DND-41 (cell line): ENCODE results near the gene FAM187B.

Experiments used
- ATAC-seq: fragments of 200-7000 bp; cut with Tn5 transposase; 3 replicates; pipeline ENCODE4 v1.9.1; 2021; ENCODE audit warnings: low read depth; ENCODE audit not compliant: insufficient read depth
- DNase-seq: peaks from one replicate; pipeline ENCODE4 v3.0.0-alpha.2; 2020
- H2AFZ ChIP-seq: 2 replicates; pipeline ENCODE4 v1.6.0; 2012; ENCODE audit warnings: low read depth, low read length
- H3K27ac ChIP-seq: 2 replicates; pipeline ENCODE4 v1.5.1; 2012; ENCODE audit warnings: low read length, inconsistent platforms
- H3K27me3 ChIP-seq: fragments of 200-600 bp; sonication (generic); 2 replicates; pipeline ENCODE4 v1.6.0; 2012; ENCODE audit warnings: low read length, mild to moderate bottlenecking, inconsistent platforms; ENCODE audit not compliant: insufficient read depth, poor library complexity
- H3K36me3 ChIP-seq: 2 replicates; pipeline ENCODE4 v1.5.1; 2012; ENCODE audit warnings: low read length, inconsistent platforms; ENCODE audit not compliant: insufficient read depth
- H3K4me1 ChIP-seq: 2 replicates; pipeline ENCODE4 v1.5.1; 2012; ENCODE audit warnings: mild to moderate bottlenecking, low read length; ENCODE audit not compliant: insufficient read depth
- H3K4me2 ChIP-seq: 2 replicates; pipeline ENCODE4 v1.6.0; 2012; ENCODE audit warnings: mild to moderate bottlenecking, moderate library complexity, low read length, inconsistent platforms; ENCODE audit not compliant: insufficient read depth
- H3K4me3 ChIP-seq, 2 experiments: fragments of 200-600 bp in 1 of 2; shearing (Covaris generic) in 1 of 2; 2 replicates each; pipeline ENCODE4 v1.5.1; 2012 to 2016; ENCODE audit warnings: inconsistent platforms in 2 of 2, low read length in 2 of 2, mild to moderate bottlenecking in 2 of 2, low read depth in 1 of 2, moderate library complexity in 1 of 2
- H3K79me2 ChIP-seq: 2 replicates; pipeline ENCODE4 v1.6.0; 2012; ENCODE audit warnings: low read length, inconsistent platforms; ENCODE audit not compliant: insufficient read depth
- H3K9ac ChIP-seq: 2 replicates; pipeline ENCODE4 v1.6.0; 2012; ENCODE audit warnings: low read depth, mild to moderate bottlenecking, inconsistent platforms, low read length, moderate library complexity
- H3K9me3 ChIP-seq: 2 replicates; pipeline ENCODE4 v1.5.1; 2012; ENCODE audit warnings: low read length, moderate library complexity, mild to moderate bottlenecking, inconsistent platforms; ENCODE audit not compliant: insufficient read depth, severe bottlenecking
- H4K20me1 ChIP-seq: 2 replicates; pipeline ENCODE4 v1.6.0; 2012; ENCODE audit warnings: low read length; ENCODE audit not compliant: insufficient read depth
- CTCF ChIP-seq: IDR thresholded peaks from 2 replicates; pipeline ENCODE4 v1.5.1; 2012; ENCODE audit warnings: borderline replicate concordance, low read length, moderate library complexity, mild to moderate bottlenecking; ENCODE audit not compliant: poor library complexity, severe bottlenecking; ENCODE audit errors: extremely low read depth
- EZH2 ChIP-seq: IDR thresholded peaks from 3 replicates; pipeline ENCODE4 v1.6.1; 2012; ENCODE audit warnings: borderline replicate concordance, low read depth, mild to moderate bottlenecking, moderate library complexity, low read length, inconsistent platforms; ENCODE audit not compliant: severe bottlenecking

Gene FAM187B

GRCh38 chr19:35268536-35269437 lies 40.2 kb upstream of the FAM187B start, which contains the start of gene USF2:
TSS of gene USF2 (plus strand) at chr19:35268962. CDS start at chr19:35269102, 140 bp downstream.
- peak within 1 kb of the TSS; percentile 92 for H3K9ac ChIP-seq
- H2AFZ ChIP-seq, result peak within 1 kb of the TSS; percentile 83
- DNase-seq (peak; percentile 75), ATAC-seq (peak; percentile 38)
- no peaks in the 10 kb centered on the region for H3K9me3 ChIP-seq
- peaks cover 32% of the 10 kb centered on the region for H3K4me1 ChIP-seq
- peaks cover 42% of the 10 kb centered on the region for H3K79me2 ChIP-seq
- peak within 1 kb of the TSS; percentile 87 to 91 for H3K4me3 ChIP-seq
- no peaks in the 10 kb centered on the region for H3K27me3 ChIP-seq
- H3K4me2 ChIP-seq, result peak within 1 kb of the TSS; percentile 91
- peak within 1 kb of the TSS; percentile 93 for H3K27ac ChIP-seq
- TF ChIP-seq CTCF (no peak), EZH2 (no peak)
- H4K20me1 ChIP-seq, result peaks cover 30% of the 10 kb centered on the region
- peaks cover 49% of the 10 kb centered on the region for H3K36me3 ChIP-seq

GRCh38 chr19:35267818-35268535 lies 39.4 kb upstream of the FAM187B start:
- Histone ChIP-seq H3K4me3 (peak overlapping the region; percentile 87 to 91), H3K36me3 (peaks cover 41% of the 10 kb centered on the region), H3K9ac (peak overlapping the region; percentile 92), H3K4me1 (peaks cover 32% of the 10 kb centered on the region), H4K20me1 (peaks cover 24% of the 10 kb centered on the region), H3K79me2 (peaks cover 42% of the 10 kb centered on the region), H3K9me3 (no peaks in the 10 kb centered on the region), H2AFZ (peak overlapping the region; percentile 67), H3K4me2 (peak overlapping the region; percentile 88), H3K27me3 (no peaks in the 10 kb centered on the region), H3K27ac (peak overlapping the region; percentile 84)
- TF ChIP-seq EZH2, result no peak
- no peak for TF ChIP-seq CTCF
- DNase-seq, result peak; percentile 74
- peak; percentile 58 for ATAC-seq

GRCh38 chr19:35267353-35267817 lies 38.8 kb upstream of the FAM187B start:
- TF ChIP-seq EZH2 (no peak), CTCF (no peak)
- H3K4me2 ChIP-seq, result peak overlapping the region; percentile 88
- H3K27me3 ChIP-seq, result no peaks in the 10 kb centered on the region
- DNase-seq (peak; percentile 59), ATAC-seq (peak; percentile 48)
- no peaks in the 10 kb centered on the region for H3K9me3 ChIP-seq
- H3K9ac ChIP-seq, result peak overlapping the region; percentile 92
- peak overlapping the region; percentile 67 for H2AFZ ChIP-seq
- peaks cover 37% of the 10 kb centered on the region for H3K36me3 ChIP-seq
- peaks cover 32% of the 10 kb centered on the region for H3K4me1 ChIP-seq
- H3K27ac ChIP-seq, result peak overlapping the region; percentile 84
- peak overlapping the region; percentile 87 to 88 for H3K4me3 ChIP-seq
- H3K79me2 ChIP-seq, result peaks cover 42% of the 10 kb centered on the region
- peaks cover 23% of the 10 kb centered on the region for H4K20me1 ChIP-seq
